Measurements from ENCODE around the gene BAHD1. TPM values are rescaled to one million over a fixed set of nuclear protein-coding genes. Genes with fewer than 3 reads are reported as not detected.

BAHD1 gene
- total RNA-seq, 2 donors from 2014 or later, result 10.1 to 16.2 TPM

DNA sequence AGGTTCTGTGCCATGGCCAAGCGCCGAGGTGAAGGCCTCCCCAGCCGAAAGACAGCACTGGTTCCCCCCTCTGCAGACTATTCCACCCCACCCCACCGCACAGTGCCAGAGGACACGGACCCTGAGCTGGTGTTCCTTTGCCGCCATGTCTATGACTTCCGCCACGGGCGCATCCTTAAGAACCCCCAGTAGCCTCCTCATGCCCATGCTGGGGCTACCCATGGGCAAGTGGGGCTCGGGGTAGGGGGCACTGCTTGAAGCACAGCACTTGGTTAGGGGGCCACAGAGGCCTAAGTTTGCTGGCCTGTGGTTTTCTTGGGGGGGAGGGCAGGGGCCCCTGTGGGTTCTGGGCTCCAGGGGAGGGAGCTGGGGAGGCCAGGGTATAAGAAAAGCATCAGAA, 25.2 kb downstream of the BAHD1 start:
- 83 to 94% methylated on average over 2 to 10 of the region's 10 CpGs for WGBS, 2 donors
- Histone ChIP-seq H3K27me3 (no peaks in the 10 kb centered on the region), H3K36me3 (replicated peaks in 1 of 2; ENCODE audit: insufficient read depth in 1 of 2, low read depth in 2 of 2) (peaks cover 0 to 6% of the 10 kb centered on the region in 2 donors), H3K27ac (no peak overlapping the region), H3K9me3 (no peaks in the 10 kb centered on the region), H3K4me1 (peaks cover 7% of the 10 kb centered on the region), H3K4me3 (no peak overlapping the region)
- no peak for TF ChIP-seq POLR2A (IDR thresholded peaks at IDR 0.05)
- TF ChIP-seq CTCF (IDR thresholded peaks at IDR 0.05), result no peak
- intact Hi-C loops (cut with DNase I), result no loop called here
- DNase-seq (no peak), ATAC-seq (no peak)

GRCh38 chr15:40466426-40467260, 25.9 kb downstream of the BAHD1 start:
- Histone ChIP-seq H3K36me3 (replicated peaks in 1 of 2; ENCODE audit: insufficient read depth in 1 of 2, low read depth in 2 of 2) (peaks cover 0 to 6% of the 10 kb centered on the region in 2 donors), H3K9me3 (no peaks in the 10 kb centered on the region), H3K4me3 (no peak overlapping the region), H3K27me3 (no peaks in the 10 kb centered on the region), H3K4me1 (peaks cover 10% of the 10 kb centered on the region), H3K27ac (no peak overlapping the region)
- DNase-seq (no peak), ATAC-seq (no peak)
- TF ChIP-seq CTCF (IDR thresholded peaks at IDR 0.05) (no peak), POLR2A (IDR thresholded peaks at IDR 0.05) (no peak)
- 75 to 84% methylated on average over 7 of the region's 7 CpGs for WGBS, 2 donors
- intact Hi-C loops (cut with DNase I), result no loop called here

DNA sequence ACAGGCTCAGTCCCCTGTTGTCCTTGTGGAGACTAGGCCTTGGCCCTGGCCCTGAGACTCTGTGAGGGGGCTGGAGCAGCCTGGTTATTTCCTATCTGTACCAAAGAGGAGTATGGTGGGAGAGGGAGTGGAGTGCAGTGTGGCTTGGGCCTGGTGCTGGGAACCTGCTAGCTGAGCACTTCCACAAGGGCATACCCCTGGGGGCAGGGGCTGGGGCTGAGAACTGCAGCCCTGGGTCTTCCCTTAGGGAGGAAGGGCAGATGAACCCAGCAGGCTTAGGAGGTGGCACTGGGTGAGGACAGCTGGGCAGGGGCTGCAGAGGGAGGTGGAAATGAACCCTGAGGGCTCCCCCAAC, 26.5 kb downstream of the BAHD1 start:
- TF ChIP-seq CTCF (IDR thresholded peaks at IDR 0.05), result no peak
- no peak for TF ChIP-seq POLR2A (IDR thresholded peaks at IDR 0.05)
- DNase-seq (no peak), ATAC-seq (no peak)
- H3K4me1 ChIP-seq, result peaks cover 16% of the 10 kb centered on the region
- intact Hi-C loops (cut with DNase I), result no loop called here
- H3K4me3 ChIP-seq, result no peak overlapping the region
- H3K9me3 ChIP-seq, result no peaks in the 10 kb centered on the region
- H3K27ac ChIP-seq, result no peak overlapping the region
- peaks cover 0 to 2% of the 10 kb centered on the region in 2 donors for H3K36me3 ChIP-seq (replicated peaks in 1 of 2; ENCODE audit: insufficient read depth in 1 of 2, low read depth in 2 of 2)
- no peaks in the 10 kb centered on the region for H3K27me3 ChIP-seq

DNA sequence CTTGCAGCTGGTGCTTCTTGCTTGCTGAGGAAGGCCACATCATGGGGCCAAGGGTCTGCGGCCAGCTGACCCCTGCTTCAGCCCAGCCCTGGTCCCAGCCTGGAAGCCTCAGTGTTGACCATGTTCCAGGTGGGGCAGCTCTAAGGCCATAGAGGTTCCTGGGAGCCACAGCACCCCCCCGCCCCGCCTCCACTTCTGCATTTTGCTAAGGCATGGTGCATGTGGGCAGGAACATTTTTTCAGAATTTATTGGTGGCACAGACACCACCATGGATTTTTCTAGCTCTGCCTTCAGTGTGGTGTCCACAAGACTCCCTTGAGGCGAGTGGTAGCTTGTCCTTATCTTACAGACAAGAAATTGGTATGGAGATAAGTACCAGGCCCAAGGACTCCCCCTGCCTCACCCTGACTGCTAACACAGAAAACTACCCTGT, 28.2 kb downstream of the BAHD1 start:
- Histone ChIP-seq H3K9me3 (no peaks in the 10 kb centered on the region), H3K4me1 (peaks cover 19% of the 10 kb centered on the region), H3K27ac (no peak overlapping the region), H3K36me3 (replicated peaks in 1 of 2; ENCODE audit: insufficient read depth in 1 of 2, low read depth in 2 of 2) (peaks cover 0 to 2% of the 10 kb centered on the region in 2 donors), H3K4me3 (no peak overlapping the region), H3K27me3 (no peaks in the 10 kb centered on the region)
- intact Hi-C loops (cut with DNase I), result no loop called here
- WGBS, 2 donors, result 79 to 86% methylated on average over 4 of the region's 4 CpGs
- DNase-seq (no peak), ATAC-seq (no peak)
- no peak for TF ChIP-seq CTCF (IDR thresholded peaks at IDR 0.05)
- TF ChIP-seq POLR2A (IDR thresholded peaks at IDR 0.05), result no peak

Measured in body of pancreas (tissue), 4 donors.